HEK293 (cell line): ENCODE measurements around the gene GFOD1.

ENCODE experiments used
- CTCF ChIA-PET: fragments of 350-600 bp; formaldehyde crosslinking; extraction: SDS; loops from one replicate; lab custom pipeline; 2021; ENCODE audit warnings: antibody characterized with exemption; lab: Yijun Ruan, JAX
- POLR2A ChIA-PET: fragments of 300-600 bp; formaldehyde crosslinking; extraction: SDS; loops from one replicate; lab custom pipeline; 2020; ENCODE audit warnings: antibody characterized with exemption, inconsistent platforms; lab: Yijun Ruan, JAX
- H3K27ac ChIP-seq: fragments of 200-500 bp; sonication (Bioruptor generic); 2 replicates; pipeline ENCODE4 v1.5.1; 2014; ENCODE audit warnings: low read depth, low read length, control low read depth, inconsistent platforms; ENCODE audit errors: extremely low read depth
- H3K36me3 ChIP-seq, 2 experiments: fragments of 200-500 bp in 1 of 2; sonication (Bioruptor generic) in 1 of 2; 1 replicate in 1 of 2; 2 replicates in 1 of 2; pipeline ENCODE4 v1.5.1; 2014 to 2017; ENCODE audit warnings: inconsistent platforms in 2 of 2, low read length in 2 of 2; ENCODE audit not compliant: control insufficient read depth in 2 of 2, insufficient read depth in 1 of 2
- H3K4me1 ChIP-seq: fragments of 200-500 bp; sonication (Bioruptor generic); 2 replicates; pipeline ENCODE4 v1.5.1; 2014; ENCODE audit warnings: mild to moderate bottlenecking, low read length, inconsistent platforms; ENCODE audit not compliant: control insufficient read depth, insufficient read depth
- H3K4me3 ChIP-seq: 2 replicates; pipeline ENCODE4 v1.5.1; 2011; ENCODE audit warnings: low read depth, mild to moderate bottlenecking, control low read depth, low read length, moderate library complexity
- H3K9me3 ChIP-seq: fragments of 200-500 bp; sonication (Bioruptor generic); 2 replicates; pipeline ENCODE4 v1.5.1; 2014; ENCODE audit warnings: low read depth, low read length, inconsistent platforms; ENCODE audit not compliant: control insufficient read depth, insufficient read depth
- AEBP2 ChIP-seq: fragments of 450-650 bp; formaldehyde crosslinking; IDR thresholded peaks from 2 replicates; pipeline ENCODE4 v1.5.1; 2016; ENCODE audit warnings: missing biosample characterization, missing genetic modification characterization, borderline replicate concordance
- GFI1B ChIP-seq: fragments of 450-650 bp; formaldehyde crosslinking; IDR thresholded peaks from 2 replicates; pipeline ENCODE4 v1.5.1; 2016; ENCODE audit warnings: missing biosample characterization, missing genetic modification characterization
- KLF7 ChIP-seq: fragments of 450-650 bp; formaldehyde crosslinking; IDR thresholded peaks from 2 replicates; pipeline ENCODE4 v1.5.1; 2016; ENCODE audit warnings: missing biosample characterization, missing genetic modification characterization, borderline replicate concordance
- OVOL3 ChIP-seq: fragments of 450-650 bp; formaldehyde crosslinking; IDR thresholded peaks from 2 replicates; pipeline ENCODE4 v1.5.1; 2016; ENCODE audit warnings: missing biosample characterization, missing genetic modification characterization
- PRDM1 ChIP-seq: fragments of 450-650 bp; formaldehyde crosslinking; IDR thresholded peaks from 2 replicates; pipeline ENCODE4; 2016; ENCODE audit warnings: missing biosample characterization, missing genetic modification characterization
- PRDM6 ChIP-seq: fragments of 450-650 bp; formaldehyde crosslinking; IDR thresholded peaks from 2 replicates; pipeline ENCODE4 v1.5.1; 2017; ENCODE audit warnings: missing biosample characterization, missing genetic modification characterization
- YY1 ChIP-seq: fragments of 450-650 bp; formaldehyde crosslinking; IDR thresholded peaks from 2 replicates; pipeline ENCODE4 v1.5.1; 2018; ENCODE audit warnings: missing biosample characterization, missing genetic modification characterization
- ZBTB17 ChIP-seq: fragments of 450-650 bp; formaldehyde crosslinking; IDR thresholded peaks from 2 replicates; pipeline ENCODE4 v1.5.1; 2016; ENCODE audit warnings: missing biosample characterization, missing genetic modification characterization
- ZBTB8A ChIP-seq: fragments of 450-650 bp; formaldehyde crosslinking; IDR thresholded peaks from 2 replicates; pipeline ENCODE4 v1.5.1; 2016; ENCODE audit warnings: missing biosample characterization, missing genetic modification characterization
- ZEB2 ChIP-seq: fragments of 450-650 bp; formaldehyde crosslinking; IDR thresholded peaks from 2 replicates; pipeline ENCODE4 v1.5.1; 2016; ENCODE audit warnings: missing biosample characterization, missing genetic modification characterization
- ZNF138 ChIP-seq: fragments of 450-650 bp; formaldehyde crosslinking; IDR thresholded peaks from 2 replicates; pipeline ENCODE4 v1.5.1; 2016; ENCODE audit warnings: missing biosample characterization, missing genetic modification characterization, borderline replicate concordance
- ZNF24 ChIP-seq: fragments of 450-650 bp; formaldehyde crosslinking; IDR thresholded peaks from 2 replicates; pipeline ENCODE4 v1.5.1; 2016; ENCODE audit warnings: missing biosample characterization, missing genetic modification characterization
- ZNF354C ChIP-seq: fragments of 450-650 bp; formaldehyde crosslinking; IDR thresholded peaks from 2 replicates; pipeline ENCODE4 v1.5.1; 2016; ENCODE audit warnings: missing biosample characterization, missing genetic modification characterization, low read depth, borderline replicate concordance
- ZNF391 ChIP-seq: fragments of 450-650 bp; formaldehyde crosslinking; IDR thresholded peaks from 2 replicates; pipeline ENCODE4 v1.5.1; 2016; ENCODE audit warnings: low read depth, missing biosample characterization, missing genetic modification characterization, borderline replicate concordance
- ZNF521 ChIP-seq: fragments of 450-650 bp; formaldehyde crosslinking; IDR thresholded peaks from 2 replicates; pipeline ENCODE4 v1.5.1; 2017; ENCODE audit warnings: missing biosample characterization, mild to moderate bottlenecking, missing genetic modification characterization
- ZNF585B ChIP-seq: fragments of 450-650 bp; formaldehyde crosslinking; IDR thresholded peaks from 2 replicates; pipeline ENCODE4 v1.5.1; 2016; ENCODE audit warnings: missing biosample characterization, missing genetic modification characterization
- ZSCAN23 ChIP-seq: fragments of 450-650 bp; formaldehyde crosslinking; IDR thresholded peaks from 2 replicates; pipeline ENCODE4 v1.5.1; 2016; ENCODE audit warnings: missing biosample characterization, missing genetic modification characterization
- ZXDB ChIP-seq: fragments of 450-650 bp; formaldehyde crosslinking; IDR thresholded peaks from 2 replicates; pipeline ENCODE4 v1.5.1; 2016; ENCODE audit warnings: missing biosample characterization, missing genetic modification characterization

The GFOD1 gene

GRCh38 chr6:13451181-13451895 lies 36.1 kb downstream of the GFOD1 start (continued):
- no peak for TF ChIP-seq PRDM6
- TF ChIP-seq YY1 (tag by site-specific recombination), result no peak
- TF ChIP-seq GFI1B (tag by site-specific recombination), result no peak
- TF ChIP-seq, all 188 proteins: peak for 0

- Histone ChIP-seq H3K4me1 (peaks cover 9% of the 10 kb centered on the region), H3K4me3 (no peak overlapping the region), H3K36me3 (no peaks in the 10 kb centered on the region), H3K27ac (no peak overlapping the region)
- ChIA-PET CTCF (no interaction called here), POLR2A (no interaction called here)
- TF ChIP-seq ZNF354C, result no peak
- TF ChIP-seq ZSCAN23 (tag by site-specific recombination), result no peak
- TF ChIP-seq ZNF391 (tag by site-specific recombination), result no peak
- no peak for TF ChIP-seq ZXDB
- TF ChIP-seq ZNF24, result no peak
- no peak for TF ChIP-seq ZNF138 (tag by site-specific recombination)
- no peak for TF ChIP-seq ZBTB17 (tag by site-specific recombination)
- TF ChIP-seq ZNF521, result no peak
- TF ChIP-seq, all 188 proteins: peak for 0
- no peaks in the 10 kb centered on the region for H3K9me3 ChIP-seq
Observed at GRCh38 chr6:13450628-13451027, 36.8 kb downstream of the GFOD1 start.

GRCh38 chr6:13447949-13448724 lies 39.3 kb downstream of the GFOD1 start:
- no peak for TF ChIP-seq AEBP2 (tag by site-specific recombination)
- TF ChIP-seq ZBTB8A, result peak; percentile 47; the same call in 1 of the 2 replicates
- POLR2A ChIA-PET, result no interaction called here
- CTCF ChIA-PET, result interaction anchor here (1.2 kb wide), 1 partner anchor 37 kb away, joined by 4 read pairs; no protein-coding TSS in a partner anchor
- Histone ChIP-seq H3K4me1 (peaks cover 13% of the 10 kb centered on the region), H3K4me3 (no peak overlapping the region), H3K27ac (no peak overlapping the region), H3K9me3 (no peaks in the 10 kb centered on the region), H3K36me3 (no peaks in the 10 kb centered on the region)

GRCh38 chr6:13446381-13446780 lies 41.0 kb downstream of the GFOD1 start:
- POLR2A ChIA-PET, result no interaction called here
- H3K36me3 ChIP-seq, result no peaks in the 10 kb centered on the region
- CTCF ChIA-PET, result no interaction called here
- no peak overlapping the region for H3K4me3 ChIP-seq
- TF ChIP-seq OVOL3 (tag by site-specific recombination) (no peak), KLF7 (tag by site-specific recombination) (no peak), ZNF585B (no peak), PRDM1 (tag by site-specific recombination) (no peak), ZEB2 (tag by site-specific recombination) (no peak)
- H3K4me1 ChIP-seq, result peaks cover 13% of the 10 kb centered on the region
- no peaks in the 10 kb centered on the region for H3K9me3 ChIP-seq
- H3K27ac ChIP-seq, result no peak overlapping the region
